GM21737 (cell line): ENCODE data around the gene MYCBPAP.

ENCODE experiments used
- ATAC-seq: cut with Tn5 transposase; IDR thresholded peaks from one replicate; pipeline ENCODE4 v1.9.1; 2021; ENCODE audit warnings: mild to moderate bottlenecking, moderate library complexity; ENCODE audit not compliant: unreplicated experiment

Gene MYCBPAP

DNA sequence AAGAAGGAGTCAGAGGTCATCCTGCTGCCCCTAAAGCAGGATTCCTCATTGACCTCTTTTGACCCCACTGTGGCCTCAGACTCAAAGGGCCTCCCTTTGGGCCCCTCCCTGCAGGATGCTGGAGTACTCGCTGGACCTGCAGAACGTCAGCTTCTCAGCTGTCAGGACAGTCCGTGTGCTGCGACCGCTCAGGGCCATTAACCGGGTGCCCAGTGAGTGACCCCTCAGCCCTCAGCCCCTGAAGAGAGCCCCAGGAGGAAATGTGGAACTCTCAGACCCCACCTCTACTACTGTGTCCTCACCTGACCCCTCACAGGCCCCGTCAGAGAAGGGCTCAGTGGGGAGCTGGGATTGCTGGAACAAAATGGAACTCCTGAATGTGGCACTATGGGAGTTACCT lies 61.4 kb downstream of the MYCBPAP start:
- ATAC-seq, result no peak

DNA sequence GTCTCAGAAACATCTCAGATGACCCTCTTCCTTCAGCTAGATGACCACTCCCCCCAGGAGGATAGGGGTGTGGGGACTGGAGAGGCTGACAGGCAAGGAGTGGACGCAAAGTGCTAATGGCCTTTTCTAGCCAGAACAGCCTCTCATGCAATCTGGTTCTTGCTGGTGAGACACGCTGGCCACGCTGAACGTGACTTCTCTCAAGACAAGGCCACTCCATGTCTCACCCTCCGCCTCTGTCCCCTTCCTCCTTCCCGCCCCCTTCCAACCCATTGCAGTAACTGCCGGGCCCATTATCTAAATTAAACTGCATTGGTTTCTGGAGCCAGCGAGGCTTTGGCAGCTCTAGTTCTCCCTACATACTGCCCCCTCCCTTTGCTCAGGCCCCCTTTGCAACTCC lies 61.8 kb downstream of the MYCBPAP start:
- ATAC-seq, result no peak

DNA sequence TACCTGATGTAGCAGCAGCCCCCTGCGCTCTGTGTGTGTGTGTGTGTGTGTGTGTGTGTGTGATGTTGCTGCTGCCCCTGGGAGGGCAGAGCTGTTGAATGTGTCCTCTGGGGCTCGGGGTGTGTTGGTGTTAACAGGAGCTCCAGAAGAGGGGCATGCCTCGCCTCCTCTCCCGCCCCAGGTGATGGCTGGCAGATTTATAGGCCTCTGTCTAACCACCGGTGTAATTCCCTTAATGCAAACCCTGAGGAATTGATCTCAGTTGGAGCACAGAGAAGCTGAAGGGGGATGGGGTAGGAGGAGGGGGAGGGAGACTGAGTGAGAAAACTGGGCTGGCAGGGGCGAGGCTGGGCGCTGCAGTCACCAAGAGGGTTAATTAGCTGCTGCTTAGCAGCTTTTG lies 62.3 kb downstream of the MYCBPAP start:
- ATAC-seq, result no peak

DNA sequence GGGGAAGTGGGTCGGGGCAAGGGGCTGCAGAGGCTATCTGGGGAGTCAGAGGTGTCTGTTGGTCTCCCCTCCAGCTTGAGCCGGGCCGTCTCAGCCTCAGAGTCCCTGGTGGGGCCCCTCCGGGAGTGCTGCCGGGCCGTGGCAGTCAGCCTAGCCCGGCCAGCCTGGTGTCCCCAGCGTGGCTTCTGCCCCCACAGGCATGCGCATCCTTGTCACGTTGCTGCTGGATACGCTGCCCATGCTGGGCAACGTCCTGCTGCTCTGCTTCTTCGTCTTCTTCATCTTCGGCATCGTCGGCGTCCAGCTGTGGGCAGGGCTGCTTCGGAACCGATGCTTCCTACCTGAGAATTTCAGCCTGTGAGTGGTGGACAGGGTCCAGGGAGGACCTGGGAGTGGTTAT lies 63.4 kb downstream of the MYCBPAP start:
- ATAC-seq, result no peak

DNA sequence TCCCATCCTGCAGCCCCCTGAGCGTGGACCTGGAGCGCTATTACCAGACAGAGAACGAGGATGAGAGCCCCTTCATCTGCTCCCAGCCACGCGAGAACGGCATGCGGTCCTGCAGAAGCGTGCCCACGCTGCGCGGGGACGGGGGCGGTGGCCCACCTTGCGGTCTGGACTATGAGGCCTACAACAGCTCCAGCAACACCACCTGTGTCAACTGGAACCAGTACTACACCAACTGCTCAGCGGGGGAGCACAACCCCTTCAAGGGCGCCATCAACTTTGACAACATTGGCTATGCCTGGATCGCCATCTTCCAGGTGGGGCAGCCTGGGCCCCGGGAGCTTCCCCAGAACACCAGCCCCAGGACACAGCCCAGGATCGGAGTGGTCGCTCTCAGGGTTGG lies 64.3 kb downstream of the MYCBPAP start:
- no peak for ATAC-seq

DNA sequence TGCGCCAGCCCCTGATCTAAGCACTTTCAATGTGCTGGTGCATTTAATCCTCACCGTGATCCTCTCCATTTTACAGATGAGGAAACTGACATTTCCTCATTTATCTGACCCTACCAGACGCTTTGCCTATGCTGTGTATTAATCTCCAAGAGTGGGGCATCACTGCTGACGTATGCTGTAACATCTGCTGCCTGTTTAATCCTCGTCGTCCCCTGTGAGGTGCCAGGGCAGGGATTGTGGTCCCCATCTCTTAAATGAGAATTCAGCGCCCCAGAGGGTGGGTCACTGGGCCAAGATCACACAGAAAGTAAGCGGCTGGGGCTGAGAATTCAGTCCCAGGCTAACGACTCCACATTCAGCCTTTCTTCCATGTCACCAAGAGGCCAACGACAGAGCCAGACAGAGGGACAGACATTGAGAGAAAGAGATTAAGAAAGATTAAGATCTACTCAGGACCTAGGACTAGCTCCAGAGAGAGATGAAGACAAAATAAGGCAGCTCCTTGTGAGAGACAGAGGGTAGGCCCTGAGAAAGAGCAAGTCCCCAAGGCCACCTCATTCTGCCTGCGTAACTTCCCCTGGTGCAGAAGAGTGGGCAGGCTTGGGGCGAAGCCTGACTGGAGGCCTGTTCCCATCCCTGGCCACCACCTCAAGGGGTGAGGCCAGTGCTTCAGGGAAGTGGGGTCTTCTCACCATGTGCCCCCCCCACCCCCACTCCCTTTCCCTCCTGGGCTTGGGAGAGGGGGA lies 65.8 kb downstream of the MYCBPAP start:
- ATAC-seq, result no peak

DNA sequence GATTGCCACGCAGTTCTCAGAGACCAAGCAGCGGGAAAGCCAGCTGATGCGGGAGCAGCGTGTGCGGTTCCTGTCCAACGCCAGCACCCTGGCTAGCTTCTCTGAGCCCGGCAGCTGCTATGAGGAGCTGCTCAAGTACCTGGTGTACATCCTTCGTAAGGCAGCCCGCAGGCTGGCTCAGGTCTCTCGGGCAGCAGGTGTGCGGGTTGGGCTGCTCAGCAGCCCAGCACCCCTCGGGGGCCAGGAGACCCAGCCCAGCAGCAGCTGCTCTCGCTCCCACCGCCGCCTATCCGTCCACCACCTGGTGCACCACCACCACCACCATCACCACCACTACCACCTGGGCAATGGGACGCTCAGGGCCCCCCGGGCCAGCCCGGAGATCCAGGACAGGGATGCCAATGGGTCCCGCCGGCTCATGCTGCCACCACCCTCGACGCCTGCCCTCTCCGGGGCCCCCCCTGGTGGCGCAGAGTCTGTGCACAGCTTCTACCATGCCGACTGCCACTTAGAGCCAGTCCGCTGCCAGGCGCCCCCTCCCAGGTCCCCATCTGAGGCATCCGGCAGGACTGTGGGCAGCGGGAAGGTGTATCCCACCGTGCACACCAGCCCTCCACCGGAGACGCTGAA lies 67.5 kb downstream of the MYCBPAP start:
- ATAC-seq, result no peak

DNA sequence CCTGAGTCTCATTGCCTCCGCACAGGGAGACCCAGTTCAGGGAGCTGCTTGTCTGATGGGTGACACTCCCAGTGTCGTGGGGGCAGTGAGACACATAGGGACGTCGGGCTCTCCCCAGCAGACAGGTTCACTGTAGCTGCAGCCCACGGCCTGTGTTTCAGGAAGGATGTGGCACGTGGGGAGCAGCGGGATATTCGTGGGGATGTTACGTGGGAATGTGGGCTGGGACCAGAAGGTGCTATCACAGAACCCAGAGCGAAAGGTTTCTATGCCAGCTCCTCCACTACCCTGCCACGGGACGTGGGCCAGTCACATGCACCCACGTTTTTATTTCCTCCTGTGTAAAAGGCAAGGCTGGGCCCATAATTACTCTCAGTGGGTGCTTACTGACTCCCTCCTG lies 68.6 kb downstream of the MYCBPAP start:
- ATAC-seq, result no peak

DNA sequence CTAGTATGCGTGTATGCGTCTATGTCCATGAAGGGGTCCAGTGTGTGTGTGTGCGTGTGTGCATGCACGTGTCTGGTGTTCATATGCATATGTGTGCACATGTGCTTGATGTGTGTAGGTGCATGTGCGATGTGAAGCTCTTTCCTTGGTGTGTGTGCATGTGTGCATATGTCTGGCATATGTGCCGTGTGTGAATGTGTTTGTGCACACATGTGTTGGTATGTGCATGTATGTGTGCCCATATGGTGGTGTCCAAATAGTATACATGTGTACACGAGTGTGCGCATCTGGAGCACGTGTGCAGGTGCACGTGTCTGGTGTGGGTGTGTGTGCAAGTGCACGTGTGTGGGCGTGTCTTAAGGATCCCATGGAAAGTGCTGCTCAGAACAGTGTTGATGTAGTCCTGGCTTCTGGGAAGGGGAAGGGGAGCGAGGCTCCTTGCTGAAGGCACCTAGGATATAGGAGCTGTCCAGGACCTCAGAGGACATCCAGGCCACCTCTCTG lies 69.3 kb downstream of the MYCBPAP start:
- no peak for ATAC-seq

DNA sequence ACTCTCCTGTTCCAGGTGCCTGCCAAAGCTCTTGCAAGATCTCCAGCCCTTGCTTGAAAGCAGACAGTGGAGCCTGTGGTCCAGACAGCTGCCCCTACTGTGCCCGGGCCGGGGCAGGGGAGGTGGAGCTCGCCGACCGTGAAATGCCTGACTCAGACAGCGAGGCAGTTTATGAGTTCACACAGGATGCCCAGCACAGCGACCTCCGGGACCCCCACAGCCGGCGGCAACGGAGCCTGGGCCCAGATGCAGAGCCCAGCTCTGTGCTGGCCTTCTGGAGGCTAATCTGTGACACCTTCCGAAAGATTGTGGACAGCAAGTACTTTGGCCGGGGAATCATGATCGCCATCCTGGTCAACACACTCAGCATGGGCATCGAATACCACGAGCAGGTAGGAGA lies 69.9 kb downstream of the MYCBPAP start:
- no peak for ATAC-seq

DNA sequence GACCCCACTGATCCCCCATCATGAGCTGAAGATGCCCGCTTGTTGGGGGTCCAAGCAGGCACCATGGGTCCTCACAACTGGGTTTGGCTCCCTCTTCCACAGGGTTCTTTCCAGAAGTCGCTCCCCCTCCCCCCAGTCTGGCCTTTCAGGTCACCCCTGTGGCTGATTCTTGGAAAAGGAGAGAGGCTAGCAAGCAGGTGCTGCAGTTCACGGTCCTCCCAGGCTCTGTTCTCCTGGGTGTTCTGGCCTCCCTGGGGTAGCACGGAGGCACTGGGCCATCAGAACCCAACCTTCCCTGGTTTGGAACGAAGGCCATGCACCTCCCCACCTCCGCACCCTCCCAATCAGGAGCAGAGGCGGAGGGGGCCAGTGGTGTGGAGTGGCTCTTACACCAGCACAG lies 71.2 kb downstream of the MYCBPAP start:
- ATAC-seq, result no peak

DNA sequence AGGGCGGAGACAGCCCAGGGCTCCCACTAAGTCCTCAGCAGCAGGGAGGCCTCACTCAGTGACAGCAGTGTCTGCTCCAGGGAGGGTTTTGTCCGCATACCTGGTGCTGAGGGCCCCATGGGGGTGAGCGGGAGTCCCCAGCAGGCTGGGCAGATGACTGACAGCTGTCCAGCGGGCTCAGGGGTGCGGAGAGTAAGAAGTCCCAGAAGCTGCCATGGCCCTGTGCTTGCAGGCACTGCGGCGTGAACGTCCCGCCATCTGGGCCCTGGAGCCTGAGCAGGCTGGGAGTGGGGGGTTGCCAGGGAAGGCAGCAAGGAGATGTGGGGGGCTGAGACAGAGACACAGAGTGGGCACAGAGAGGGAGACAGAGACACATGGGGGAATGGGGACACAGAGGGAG lies 72.4 kb downstream of the MYCBPAP start:
- ATAC-seq, result no peak
